Muscle layer of colon (tissue), 2 donors: ENCODE data around the gene PNO1.
"Not testable (repeated sequence)": the region's sequence is repeated elsewhere in the genome, so short reads cannot be mapped to it uniquely, and the experiment has no call there.

Experiments used
- H3K27ac ChIP-seq: one replicate; pipeline ENCODE4 v1.7.0; 2013; ENCODE audit warnings: low read depth, mild to moderate bottlenecking, low read length, moderate library complexity
- H3K27me3 ChIP-seq, 2 donors: one replicate each; pipeline ENCODE4 v1.7.0; 2013; ENCODE audit warnings: low read length in 2 of 2, mild to moderate bottlenecking in 2 of 2; ENCODE audit not compliant: insufficient read depth in 2 of 2, control insufficient read depth in 1 of 2
- H3K36me3 ChIP-seq: one replicate; pipeline ENCODE4 v1.7.0; 2013; ENCODE audit warnings: mild to moderate bottlenecking, low read length; ENCODE audit not compliant: insufficient read depth
- H3K4me1 ChIP-seq: one replicate; pipeline ENCODE4 v1.7.0; 2013; ENCODE audit warnings: mild to moderate bottlenecking, low read length; ENCODE audit not compliant: insufficient read depth
- H3K4me3 ChIP-seq, 2 donors: one replicate each; pipeline ENCODE4 v1.7.0; 2013; ENCODE audit warnings: low read length in 2 of 2, low read depth in 1 of 2, mild to moderate bottlenecking in 1 of 2, moderate library complexity in 1 of 2
- H3K9ac ChIP-seq: one replicate; pipeline ENCODE4 v1.7.0; 2013; ENCODE audit warnings: low read length
- H3K9me3 ChIP-seq: one replicate; pipeline ENCODE4 v1.7.0; 2013; ENCODE audit warnings: mild to moderate bottlenecking, low read length
- donor health status: abdominal sarcoma.
- donor health status: Adenocarcinoma of cecum.

Gene PNO1

GRCh38 chr2:68163641-68164040 is 6.0 kb downstream of the PNO1 start:
- H3K9ac ChIP-seq, result no peak overlapping the region
- peaks cover 34% of the 10 kb centered on the region for H3K36me3 ChIP-seq
- no peak overlapping the region for H3K4me3 ChIP-seq
- H3K4me1 ChIP-seq, result peaks cover 10% of the 10 kb centered on the region
- H3K9me3 ChIP-seq, result no peaks in the 10 kb centered on the region
- no peak overlapping the region for H3K27ac ChIP-seq
- no peaks in the 10 kb centered on the region for H3K27me3 ChIP-seq

GRCh38 chr2:68167186-68167585 is 9.5 kb downstream of the PNO1 start:
- H3K27me3 ChIP-seq, result no peaks in the 10 kb centered on the region
- no peak overlapping the region for H3K27ac ChIP-seq
- H3K4me3 ChIP-seq, result no peak overlapping the region
- H3K9me3 ChIP-seq, result no peaks in the 10 kb centered on the region
- H3K4me1 ChIP-seq, result no peaks in the 10 kb centered on the region
- peaks cover 30% of the 10 kb centered on the region for H3K36me3 ChIP-seq
- no peak overlapping the region for H3K9ac ChIP-seq

- no peaks in the 10 kb centered on the region for H3K4me1 ChIP-seq
- no peak overlapping the region for H3K9ac ChIP-seq
- no peak overlapping the region for H3K27ac ChIP-seq
- no peaks in the 10 kb centered on the region for H3K27me3 ChIP-seq
- H3K36me3 ChIP-seq, result peaks cover 14% of the 10 kb centered on the region
- H3K9me3 ChIP-seq, result no peaks in the 10 kb centered on the region
- no peak overlapping the region for H3K4me3 ChIP-seq
Observed at GRCh38 chr2:68169308-68169707, 11.6 kb downstream of the PNO1 start.

GRCh38 chr2:68171146-68171545 is 13.5 kb downstream of the PNO1 start:
- Histone ChIP-seq H3K4me3 (no peak overlapping the region), H3K9me3 (no peaks in the 10 kb centered on the region), H3K9ac (no peak overlapping the region), H3K27me3 (no peaks in the 10 kb centered on the region), H3K36me3 (peaks cover 9% of the 10 kb centered on the region), H3K27ac (no peak overlapping the region), H3K4me1 (no peaks in the 10 kb centered on the region)

- Histone ChIP-seq H3K36me3 (peaks cover 9% of the 10 kb centered on the region), H3K9me3 (no peaks in the 10 kb centered on the region), H3K27ac (no peak overlapping the region), H3K9ac (no peak overlapping the region), H3K4me1 (no peaks in the 10 kb centered on the region), H3K4me3 (no peak overlapping the region), H3K27me3 (no peaks in the 10 kb centered on the region)
Observed at GRCh38 chr2:68171684-68172083, 14.0 kb downstream of the PNO1 start.

GRCh38 chr2:68172521-68172920 is 14.8 kb downstream of the PNO1 start:
- no peaks in the 10 kb centered on the region for H3K27me3 ChIP-seq
- H3K9me3 ChIP-seq, result no peaks in the 10 kb centered on the region
- H3K36me3 ChIP-seq, result peaks cover 9% of the 10 kb centered on the region
- H3K27ac ChIP-seq, result no peak overlapping the region
- no peak overlapping the region for H3K9ac ChIP-seq
- H3K4me1 ChIP-seq, result no peaks in the 10 kb centered on the region
- no peak overlapping the region for H3K4me3 ChIP-seq

- Histone ChIP-seq H3K4me1 (no peaks in the 10 kb centered on the region), H3K36me3 (peaks cover 9% of the 10 kb centered on the region), H3K4me3 (no peak overlapping the region), H3K27ac (no peak overlapping the region), H3K27me3 (no peaks in the 10 kb centered on the region), H3K9ac (no peak overlapping the region), H3K9me3 (no peaks in the 10 kb centered on the region)
Observed at GRCh38 chr2:68172990-68173700, 15.5 kb downstream of the PNO1 start.

- H3K9ac ChIP-seq, H3K9me3 ChIP-seq, H3K4me1 ChIP-seq, H3K4me3 ChIP-seq, H3K27ac ChIP-seq, H3K27me3 ChIP-seq: not testable (repeated sequence)
- H3K36me3 ChIP-seq, result peaks cover 13% of the 10 kb centered on the region
Observed at GRCh38 chr2:68175210-68175609, 17.5 kb downstream of the PNO1 start.

GRCh38 chr2:68176657-68177056 is 19.0 kb downstream of the PNO1 start:
- no peaks in the 10 kb centered on the region for H3K4me1 ChIP-seq
- H3K9ac ChIP-seq, result no peak overlapping the region
- no peaks in the 10 kb centered on the region for H3K27me3 ChIP-seq
- no peaks in the 10 kb centered on the region for H3K9me3 ChIP-seq
- no peak overlapping the region for H3K27ac ChIP-seq
- H3K36me3 ChIP-seq, result peaks cover 5% of the 10 kb centered on the region
- H3K4me3 ChIP-seq, result no peak overlapping the region

GRCh38 chr2:68177541-68177940 is 19.9 kb downstream of the PNO1 start:
- no peak overlapping the region for H3K4me3 ChIP-seq

GRCh38 chr2:68178432-68178831 is 20.7 kb downstream of the PNO1 start:
- H3K36me3 ChIP-seq, result peaks cover 5% of the 10 kb centered on the region
- H3K4me1 ChIP-seq, result no peaks in the 10 kb centered on the region
- H3K9ac ChIP-seq, result no peak overlapping the region
- no peak overlapping the region for H3K27ac ChIP-seq
- no peaks in the 10 kb centered on the region for H3K27me3 ChIP-seq
- H3K9me3 ChIP-seq, result no peaks in the 10 kb centered on the region
- H3K4me3 ChIP-seq, result no peak overlapping the region

More at GRCh38 chr2:68177541-68177940, 19.9 kb downstream of the PNO1 start:
- Histone ChIP-seq H3K4me1 (no peaks in the 10 kb centered on the region), H3K27ac (no peak overlapping the region), H3K36me3 (peaks cover 5% of the 10 kb centered on the region), H3K9me3 (no peaks in the 10 kb centered on the region), H3K9ac (no peak overlapping the region), H3K27me3 (no peaks in the 10 kb centered on the region)

- Histone ChIP-seq H3K9ac (no peak overlapping the region), H3K4me1 (no peaks in the 10 kb centered on the region), H3K4me3 (no peak overlapping the region), H3K36me3 (peaks cover 5% of the 10 kb centered on the region), H3K27me3 (no peaks in the 10 kb centered on the region), H3K9me3 (no peaks in the 10 kb centered on the region), H3K27ac (no peak overlapping the region)
Observed at GRCh38 chr2:68178954-68179627, 21.4 kb downstream of the PNO1 start.
